NCI-H1417 (cell line): ENCODE data around the gene HSCB.
"Not testable (repeated sequence)": the region's sequence is repeated elsewhere in the genome, so short reads cannot be mapped to it uniquely, and the experiment has no call there.

ENCODE experiments used
- DNase-seq, 3 experiments: peaks; one replicate each; lab custom pipeline; 2025; lab: John Stamatoyannopoulos, UW

HSCB gene

DNA sequence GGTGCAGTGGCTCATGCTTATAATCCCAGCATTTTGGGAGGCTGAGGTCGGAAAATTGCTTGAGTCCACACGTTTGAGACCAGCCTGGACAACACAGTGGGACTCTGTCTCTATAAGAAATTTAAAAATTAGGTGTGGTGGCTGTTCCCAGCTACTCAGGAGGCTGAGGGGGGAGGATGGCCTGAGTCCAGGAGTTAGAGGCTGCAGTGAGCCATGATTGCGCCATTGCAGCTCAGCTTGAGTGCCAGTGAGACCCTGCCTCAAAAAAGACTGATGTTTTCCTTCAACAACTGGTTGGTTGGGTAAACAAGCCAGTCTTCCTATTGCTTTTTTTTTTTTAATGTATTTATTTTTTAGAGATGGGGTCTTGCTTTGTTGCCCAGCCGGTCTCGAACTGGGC, 49.3 kb downstream of the HSCB start:
- DNase-seq: no peak

- peak in 1 of 3 experiments; percentile 35 for DNase-seq
Observed at GRCh38 chr22:28791841-28792490, 50.1 kb downstream of the HSCB start.

GRCh38 chr22:28792491-28793383, 50.9 kb downstream of the HSCB start:
- no peak for DNase-seq

GRCh38 chr22:28793976-28794584, 52.2 kb downstream of the HSCB start:
- DNase-seq: no peak

DNA sequence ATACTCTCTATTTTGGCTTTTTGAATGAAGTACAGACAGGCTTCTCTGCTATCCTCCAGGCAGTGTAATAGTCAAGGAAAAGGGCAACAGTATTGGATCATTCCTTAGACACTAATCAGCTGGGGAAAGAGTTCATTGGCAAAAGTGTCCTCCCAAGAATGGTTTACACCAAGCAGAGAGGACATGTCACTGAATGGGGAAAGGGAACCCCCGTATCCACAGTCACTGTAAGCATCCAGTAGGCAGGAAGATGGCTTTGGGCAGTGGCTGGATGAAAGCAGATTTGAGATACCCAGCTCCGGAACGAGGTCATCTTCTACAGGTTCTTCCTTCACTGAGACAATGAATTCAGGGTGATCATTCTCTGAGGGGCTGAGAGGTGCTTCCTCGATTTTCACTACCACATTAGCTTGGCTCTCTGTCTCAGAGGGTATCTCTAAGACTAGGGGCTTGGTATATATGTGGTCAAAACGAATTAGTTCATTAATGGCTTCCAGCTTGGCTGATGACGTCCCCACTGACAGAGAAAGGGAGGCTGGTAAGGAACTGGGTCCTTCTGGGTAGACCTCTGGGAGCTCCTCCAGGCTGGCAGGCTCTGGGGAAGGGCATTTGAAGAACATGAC, 53.3 kb downstream of the HSCB start:
- DNase-seq: no peak

- peak in 1 of 3 experiments; percentile 0 for DNase-seq
Observed at GRCh38 chr22:28795932-28796856, 54.4 kb downstream of the HSCB start.

GRCh38 chr22:28798810-28799605, 57.2 kb downstream of the HSCB start:
- DNase-seq: peak in 1 of 3 experiments; percentile 66

DNA sequence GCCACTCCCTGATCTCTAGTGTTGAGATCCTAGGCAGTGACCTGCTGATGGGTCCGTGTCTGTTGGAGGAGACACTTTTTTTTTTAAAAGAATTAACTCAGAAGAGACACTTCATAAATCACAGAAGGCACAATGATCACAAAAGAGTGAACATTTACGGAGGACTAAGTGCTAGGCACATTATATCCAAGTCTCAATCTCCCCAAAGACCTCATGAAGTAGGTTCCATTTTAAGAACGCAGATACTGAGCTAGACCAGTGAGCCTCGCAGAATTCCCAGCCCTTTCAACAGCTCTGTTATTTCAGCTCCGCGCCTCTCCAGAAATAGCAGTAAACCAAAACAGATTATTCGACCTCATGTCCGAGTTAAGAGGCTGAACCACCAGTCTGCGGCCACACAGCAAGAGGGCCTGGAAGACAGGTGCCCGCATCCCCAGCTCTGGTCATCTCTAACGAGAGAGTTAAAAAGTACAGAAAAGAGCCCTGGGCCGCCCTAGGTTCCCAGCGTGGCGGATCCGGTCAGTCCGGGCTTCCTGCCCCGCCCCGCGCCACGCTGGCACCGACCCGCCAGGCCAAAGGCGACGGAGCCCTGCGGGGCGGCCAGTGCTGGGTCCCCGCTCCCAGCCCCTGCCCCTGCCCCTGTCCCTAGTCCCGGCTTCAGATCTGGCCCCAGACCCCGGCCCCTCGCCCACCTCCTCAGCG, 57.9 kb downstream of the HSCB start:
- DNase-seq: peak in 2 of 3 experiments; percentile 71 to 77

GRCh38 chr22:28800308-28801041, 58.6 kb downstream of the HSCB start, which contains the start of gene XBP1:
XBP1 (minus strand) TSS chr22:28800569.
- peak; percentile 87 to 91 (median 89) for DNase-seq

DNA sequence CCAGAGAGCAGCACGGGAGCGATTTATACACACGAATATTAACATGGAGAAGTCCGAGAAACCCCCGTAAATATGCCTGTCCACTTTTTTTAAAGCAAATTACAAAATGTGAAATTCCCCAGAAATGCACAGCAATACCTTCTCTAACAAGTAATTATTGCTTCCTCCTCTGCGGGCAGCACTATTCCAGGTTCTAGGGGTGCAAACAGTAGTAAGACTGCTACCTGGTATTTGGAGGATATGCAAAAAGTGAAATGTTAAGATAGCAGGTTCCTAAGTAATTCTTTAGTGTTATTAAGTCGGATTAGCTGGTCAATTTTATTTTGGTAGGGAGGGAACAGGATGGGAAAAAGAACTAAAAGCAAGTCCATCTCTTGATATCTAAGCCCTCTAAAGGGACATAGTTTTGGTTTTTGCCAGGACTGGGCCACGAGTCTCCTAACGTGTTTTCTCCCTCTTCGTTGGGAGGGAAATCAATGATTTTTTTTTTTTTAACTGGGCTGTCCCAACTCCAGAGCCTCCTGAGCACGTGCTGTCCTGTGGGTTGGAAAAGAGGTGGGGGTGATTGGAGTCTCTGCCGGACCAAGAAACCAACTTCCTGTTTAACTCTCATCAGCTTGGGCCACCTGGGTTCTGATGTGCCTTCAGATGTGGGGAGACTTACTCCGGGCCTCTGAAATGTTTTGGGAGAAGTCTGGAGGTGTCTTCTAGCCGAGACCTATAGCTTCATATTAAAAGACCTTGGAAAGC, 60.2 kb downstream of the HSCB start:
- DNase-seq: no peak

GRCh38 chr22:28802595-28803123, 60.8 kb downstream of the HSCB start:
- no peak for DNase-seq

DNA sequence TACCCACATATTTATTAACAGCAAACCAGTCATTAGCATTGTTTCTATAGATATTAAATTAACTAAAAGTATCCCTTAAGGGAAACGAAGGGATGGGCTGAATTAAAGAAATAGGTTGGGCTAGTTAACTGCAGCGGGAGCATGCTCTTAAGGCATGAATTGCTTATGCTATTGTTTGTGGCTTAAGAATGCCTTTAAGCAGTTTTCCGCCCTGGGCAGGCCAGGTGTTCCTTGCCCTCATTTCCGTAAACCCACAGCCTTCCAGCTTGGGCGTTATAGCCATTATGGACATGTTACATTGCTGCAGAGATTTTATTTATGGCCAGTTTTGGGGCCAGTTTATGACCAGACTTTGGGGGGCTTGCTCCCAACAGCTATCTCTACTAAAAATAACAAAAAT, 63.6 kb downstream of the HSCB start:
- DNase-seq: not testable (repeated sequence)
